HepG2 (cell line): ENCODE measurements around the gene GRIP2. TPM values are rescaled to one million over a fixed set of nuclear protein-coding genes. Genes with fewer than 3 reads are reported as not detected.

Experiments used
- ATAC-seq: fragments of 200-7000 bp; cut with Tn5 transposase; 3 replicates; pipeline ENCODE4 v1.9.1; 2020; ENCODE audit warnings: mild to moderate bottlenecking, moderate library complexity
- BruUV-seq: library from RNA; stranded (reverse); fragments of 400-500 nt; replicated peaks from 2 replicates; lab custom pipeline; 2021; lab: Mats Ljungman, UMichigan
- CTCF ChIA-PET: fragments of 300-600 bp; formaldehyde crosslinking; extraction: SDS; loops from one replicate; lab custom pipeline; 2021; ENCODE audit warnings: low total read pairs, inconsistent platforms, low intra/inter-chr PET ratio; lab: Yijun Ruan, JAX
- POLR2A ChIA-PET: fragments of 350-600 bp; sonication (Branson Sonifier 250); formaldehyde crosslinking; loops from one replicate; lab custom pipeline; 2020; ENCODE audit warnings: antibody characterized with exemption, inconsistent platforms; lab: Yijun Ruan, JAX
- DNase-seq: peaks from one replicate; pipeline ENCODE4 v3.0.0-alpha.2; 2015; ENCODE audit warnings: low spot score
- FAIRE-seq: peaks from 3 replicates; lab custom pipeline; 2011; peaks lifted over from hg19 to GRCh38; lab: Jason Lieb, UNC
- H2AFZ ChIP-seq: one replicate; pipeline ENCODE4 v1.6.1; 2011; ENCODE audit warnings: low read length, inconsistent platforms
- H3K27ac ChIP-seq: fragments of 300-600 bp; 3 replicates; pipeline ENCODE4 v1.8.0; 2011; ENCODE audit warnings: mixed run types, mild to moderate bottlenecking, mixed read lengths, low read length, inconsistent platforms; ENCODE audit not compliant: insufficient read depth; ENCODE audit errors: extremely low read length
- H3K27me3 ChIP-seq, 2 experiments: fragments of 200-600 bp in 1 of 2; 2 replicates in 1 of 2; 3 replicates in 1 of 2; pipeline versions ENCODE4 v1.6.0 to v1.8.0; 2011; ENCODE audit warnings: low read length in 2 of 2, mild to moderate bottlenecking in 2 of 2, moderate library complexity in 2 of 2, inconsistent platforms in 1 of 2; ENCODE audit not compliant: insufficient read depth in 2 of 2, control insufficient read depth in 1 of 2
- H3K36me3 ChIP-seq, 2 experiments: fragments of 200-600 bp in 1 of 2; replicated peaks in 1 of 2; 2 replicates in 1 of 2; 3 replicates in 1 of 2; pipeline versions ENCODE4 v1.5.1 to v1.8.0; 2011; ENCODE audit warnings: low read length in 2 of 2, inconsistent platforms in 1 of 2; ENCODE audit not compliant: insufficient read depth in 2 of 2, control insufficient read depth in 1 of 2
- H3K4me1 ChIP-seq: 2 replicates; pipeline ENCODE4 v1.5.1; 2012; ENCODE audit warnings: low read length, inconsistent platforms; ENCODE audit not compliant: insufficient read depth
- H3K4me2 ChIP-seq: 2 replicates; pipeline ENCODE4 v1.6.0; 2011; ENCODE audit warnings: low read depth, low read length, inconsistent platforms
- H3K4me3 ChIP-seq, 3 experiments: fragments of 200-600 bp in 1 of 3; sonication (generic), shearing (Covaris generic) in 1 of 3; replicated peaks in 1 of 3; 2 replicates each; pipeline ENCODE4 v1.5.1; 2011 to 2016; ENCODE audit warnings: low read length in 3 of 3, inconsistent platforms in 2 of 3, low read depth in 2 of 3, mild to moderate bottlenecking in 2 of 3, control low read depth in 1 of 3, mixed read lengths in 1 of 3; ENCODE audit not compliant: insufficient read depth in 1 of 3
- H3K79me2 ChIP-seq: one replicate; pipeline ENCODE4 v1.6.1; 2011; ENCODE audit warnings: low read length, inconsistent platforms; ENCODE audit not compliant: insufficient read depth
- H3K9ac ChIP-seq: 2 replicates; pipeline ENCODE4 v1.6.0; 2011; ENCODE audit warnings: mild to moderate bottlenecking, low read depth, low read length, inconsistent platforms; ENCODE audit not compliant: insufficient read depth
- H3K9me3 ChIP-seq: 2 replicates; pipeline ENCODE4 v1.5.1; 2012; ENCODE audit warnings: mild to moderate bottlenecking, low read length
- H4K20me1 ChIP-seq: 2 replicates; pipeline ENCODE4 v1.6.0; 2011; ENCODE audit warnings: inconsistent platforms, mild to moderate bottlenecking, low read length, moderate library complexity; ENCODE audit not compliant: insufficient read depth
- FOXJ3 ChIP-seq: sonication (generic); formaldehyde crosslinking; IDR thresholded peaks from 2 replicates; pipeline ENCODE4 v1.4.0; 2020; ENCODE audit warnings: missing genetic modification reagents, mild to moderate bottlenecking, borderline replicate concordance
- HOXD1 ChIP-seq: sonication (generic); formaldehyde crosslinking; IDR thresholded peaks from 2 replicates; pipeline ENCODE4 v1.5.0; 2020; ENCODE audit warnings: missing genetic modification reagents
- KMT2A ChIP-seq: sonication (generic); formaldehyde crosslinking; IDR thresholded peaks from 2 replicates; pipeline ENCODE4 v1.4.0; 2020; ENCODE audit warnings: missing genetic modification reagents
- MED1 ChIP-seq: sonication (generic); formaldehyde crosslinking; IDR thresholded peaks from 2 replicates; pipeline ENCODE4 v1.4.0; 2020; ENCODE audit warnings: missing genetic modification reagents
- RAD51 ChIP-seq: fragments of 450-650 bp; IDR thresholded peaks from 2 replicates; pipeline ENCODE4 v1.6.1; 2016; ENCODE audit warnings: borderline replicate concordance
- TAF15 ChIP-seq: fragments of 200-400 bp; formaldehyde crosslinking; IDR thresholded peaks from one replicate; pipeline ENCODE4 v1.6.1; 2018; ENCODE audit warnings: mild to moderate bottlenecking, low read depth, low read length; ENCODE audit not compliant: poor library complexity, severe bottlenecking
- ZEB1 ChIP-seq: IDR thresholded peaks from 2 replicates; pipeline ENCODE4 v1.6.1; 2012; ENCODE audit warnings: mild to moderate bottlenecking, low read depth, inconsistent platforms; ENCODE audit not compliant: insufficient replicate concordance
- ZFP1 ChIP-seq: IDR thresholded peaks from 2 replicates; pipeline ENCODE4 v1.6.1; 2016
- ZFX ChIP-seq: sonication (generic); formaldehyde crosslinking; IDR thresholded peaks from 2 replicates; pipeline ENCODE4 v1.4.0; 2020; ENCODE audit warnings: mild to moderate bottlenecking, low read depth, missing genetic modification reagents, moderate library complexity
- ZNF138 ChIP-seq: sonication (generic); formaldehyde crosslinking; IDR thresholded peaks from 2 replicates; pipeline ENCODE4 v1.5.0; 2020; ENCODE audit warnings: mild to moderate bottlenecking, low read depth, missing genetic modification reagents
- ZNF20 ChIP-seq: sonication (generic); formaldehyde crosslinking; IDR thresholded peaks from 2 replicates; pipeline ENCODE4 v1.4.0; 2020; ENCODE audit warnings: mild to moderate bottlenecking, moderate library complexity, missing genetic modification reagents
- ZNF207 ChIP-seq: fragments of 450-650 bp; IDR thresholded peaks from 2 replicates; pipeline ENCODE4 v1.6.1; 2016; ENCODE audit warnings: antibody characterized with exemption, borderline replicate concordance
- ZNF274 ChIP-seq: sonication (generic); formaldehyde crosslinking; IDR thresholded peaks from 2 replicates; pipeline ENCODE4 v1.5.1; 2020; ENCODE audit warnings: mild to moderate bottlenecking, missing genetic modification reagents
- ZNF350 ChIP-seq: sonication (generic); formaldehyde crosslinking; IDR thresholded peaks from 2 replicates; pipeline ENCODE4 v1.4.0; 2020; ENCODE audit warnings: mild to moderate bottlenecking, low read depth, missing genetic modification reagents, borderline replicate concordance
- ZNF891 ChIP-seq: sonication (generic); formaldehyde crosslinking; IDR thresholded peaks from 2 replicates; pipeline ENCODE4 v1.5.0; 2020; ENCODE audit warnings: mild to moderate bottlenecking, missing genetic modification reagents
- ZSCAN29 ChIP-seq: sonication (generic); formaldehyde crosslinking; conservative IDR thresholded peaks from 2 replicates; pipeline ENCODE4 v1.4.0; 2020; ENCODE audit warnings: mild to moderate bottlenecking, missing genetic modification reagents
- WGBS: methylation state at CpG from one replicate; pipeline ENCODE4 v1.1.6; 2017; ENCODE audit warnings: low lambda C conversion rate; 5-methylcytosine and 5-hydroxymethylcytosine counted together
- in situ Hi-C: cut with HindIII; loops from 2 replicates; pipeline ENCODE4 v1.10.0; 2017; ENCODE audit warnings: low pct_unique_long_range_greater_than_20kb; ENCODE audit not compliant: extremely low pct_ligation_motif_present
- intact Hi-C: fragments of 100-400 bp; cut with micrococcal nuclease; formaldehyde crosslinking; loops from one replicate; pipeline ENCODE4 v1.10.0; 2022; ENCODE audit not compliant: unreplicated experiment
- polyA plus RNA-seq, 8 experiments: library from polyadenylated mRNA; depleted of rRNA in 3 of 8; stranded (reverse) in 7 of 8; unstranded in 1 of 8; fragments of >200 nt; fragmentation: Illumina TruSeq in 4 of 8; extraction: Trizol in 4 of 8; gene quantifications; 2 replicates each; pipeline versions ENCODE4 v1.2.1 to v1.2.3, GENCODE V29; 2011 to 2016; ENCODE audit warnings: low read depth in 4 of 8, missing spikeins in 1 of 8, mixed read lengths in 1 of 8; ENCODE audit not compliant: insufficient read depth in 1 of 8
- total RNA-seq, 5 experiments: library from RNA; depleted of rRNA; stranded (reverse); fragments of >200 nt; fragmentation: Illumina TruSeq; extraction: Trizol; gene quantifications; 2 replicates each; pipeline ENCODE4 v1.2.3, GENCODE V29; 2016; ENCODE audit warnings: low read depth in 1 of 5
- TF ChIP-seq, protein P1 (sequence below): sonication (generic); formaldehyde crosslinking; IDR thresholded peaks from 2 replicates; pipeline ENCODE4 v1.9.0; 2021; ENCODE audit warnings: missing genetic modification reagents, borderline replicate concordance
- TF ChIP-seq, protein P2 (sequence below): sonication (generic); formaldehyde crosslinking; IDR thresholded peaks from 2 replicates; pipeline ENCODE4 v1.8.0; 2022; ENCODE audit warnings: low read depth, missing genetic modification reagents

The GRIP2 gene
- total and polyA plus RNA-seq, 2 of the 13 experiments (the other 11 are each of a cell fraction or from before 2014, with no cell fraction given), result 0.11 to 0.24 TPM

GRCh38 chr3:14517601-14518431, 22.3 kb downstream of the GRIP2 start:
- POLR2A ChIA-PET, result no interaction called here
- BruUV-seq, result no TSS peak
- in situ Hi-C loops, result no loop called here

More at GRCh38 chr3:14517601-14518431, 22.3 kb downstream of the GRIP2 start:
- Histone ChIP-seq H3K4me1 (no peaks in the 10 kb centered on the region), H3K9me3 (no peaks in the 10 kb centered on the region), H2AFZ (no peak overlapping the region), H3K36me3 (no peaks in the 10 kb centered on the region), H3K4me2 (no peak overlapping the region), H3K27me3 (peaks cover 4 to 11% of the 10 kb centered on the region in 2 experiments; a peak in 2 of 5 replicates), H3K79me2 (no peaks in the 10 kb centered on the region), H4K20me1 (no peaks in the 10 kb centered on the region), H3K27ac (no peak overlapping the region), H3K9ac (no peak overlapping the region), H3K4me3 (no peak overlapping the region)
- CTCF ChIA-PET, result no interaction called here
- ATAC-seq (peak; percentile 28; the same call in 2 of the 3 replicates), FAIRE-seq (no peak), DNase-seq (no peak)
- WGBS, result 43% methylated on average over 18 of the region's 22 CpGs
- intact Hi-C loops, result no loop called here
- no peak for TF ChIP-seq ZNF207
- TF ChIP-seq, protein P1, sequence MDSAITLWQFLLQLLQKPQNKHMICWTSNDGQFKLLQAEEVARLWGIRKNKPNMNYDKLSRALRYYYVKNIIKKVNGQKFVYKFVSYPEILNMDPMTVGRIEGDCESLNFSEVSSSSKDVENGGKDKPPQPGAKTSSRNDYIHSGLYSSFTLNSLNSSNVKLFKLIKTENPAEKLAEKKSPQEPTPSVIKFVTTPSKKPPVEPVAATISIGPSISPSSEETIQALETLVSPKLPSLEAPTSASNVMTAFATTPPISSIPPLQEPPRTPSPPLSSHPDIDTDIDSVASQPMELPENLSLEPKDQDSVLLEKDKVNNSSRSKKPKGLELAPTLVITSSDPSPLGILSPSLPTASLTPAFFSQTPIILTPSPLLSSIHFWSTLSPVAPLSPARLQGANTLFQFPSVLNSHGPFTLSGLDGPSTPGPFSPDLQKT (CRISPR knock-in tag), result no peak
- no peak for TF ChIP-seq FOXJ3 (CRISPR knock-in tag)
- TF ChIP-seq ZFX, result no peak
- no peak for TF ChIP-seq ZNF274
- no peak for TF ChIP-seq MED1
- no peak for TF ChIP-seq ZFP1 (CRISPR knock-in tag)
- TF ChIP-seq ZNF891 (CRISPR knock-in tag), result no peak
- TF ChIP-seq ZSCAN29 (CRISPR knock-in tag), result no peak
- no peak for TF ChIP-seq RAD51
- TF ChIP-seq ZNF350 (CRISPR knock-in tag), result no peak
- TF ChIP-seq HOXD1 (CRISPR knock-in tag), result no peak
- no peak for TF ChIP-seq KMT2A (CRISPR knock-in tag)
- TF ChIP-seq ZNF138 (CRISPR knock-in tag), result no peak
- no peak for TF ChIP-seq ZNF20 (CRISPR knock-in tag)
- TF ChIP-seq ZEB1, result no peak
- TF ChIP-seq TAF15, result no peak
- TF ChIP-seq, protein P2, sequence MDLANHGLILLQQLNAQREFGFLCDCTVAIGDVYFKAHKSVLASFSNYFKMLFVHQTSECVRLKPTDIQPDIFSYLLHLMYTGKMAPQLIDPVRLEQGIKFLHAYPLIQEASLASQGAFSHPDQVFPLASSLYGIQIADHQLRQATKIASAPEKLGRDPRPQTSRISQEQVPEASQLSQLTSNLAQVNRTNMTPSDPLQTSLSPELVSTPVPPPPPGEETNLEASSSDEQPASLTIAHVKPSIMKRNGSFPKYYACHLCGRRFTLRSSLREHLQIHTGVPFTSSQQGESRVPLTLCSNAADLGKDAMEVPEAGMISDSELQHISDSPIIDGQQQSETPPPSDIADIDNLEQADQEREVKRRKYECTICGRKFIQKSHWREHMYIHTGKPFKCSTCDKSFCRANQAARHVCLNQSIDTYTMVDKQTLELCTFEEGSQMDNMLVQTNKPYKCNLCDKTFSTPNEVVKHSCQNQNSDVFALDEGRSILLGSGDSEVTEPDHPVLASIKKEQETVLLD (CRISPR knock-in tag), result no peak
